A549 (cell line): Measurements from ENCODE around the gene TMEM164. TPM values are rescaled to one million over a fixed set of nuclear protein-coding genes. Genes with fewer than 3 reads are reported as not detected.
A peak's percentile ranks its signal among the peaks of the same experiment; 100 is the strongest.

ENCODE experiments used
- ATAC-seq, 2 experiments: fragments of 200-7000 bp in 1 of 2; fragments of >200 bp in 1 of 2; cut with Nextera tagmentation in 1 of 2; cut with Tn5 transposase in 1 of 2; 3 replicates each; pipeline versions ENCODE4 v1.8.0 to v1.9.1; 2018 to 2020; ENCODE audit warnings: mild to moderate bottlenecking in 1 of 2, moderate library complexity in 1 of 2
- CTCF ChIA-PET: fragments of 300-600 bp; sonication (Branson Sonifier 250); formaldehyde crosslinking; extraction: SDS; loops from one replicate; lab custom pipeline; 2021; ENCODE audit warnings: antibody characterized with exemption, inconsistent platforms; lab: Yijun Ruan, JAX
- POLR2A ChIA-PET: fragments of 350-600 bp; formaldehyde crosslinking; extraction: SDS; loops from one replicate; lab custom pipeline; 2021; ENCODE audit warnings: antibody characterized with exemption, inconsistent platforms; lab: Yijun Ruan, JAX
- DNase-seq, 2 experiments: peaks; one replicate each; pipeline versions ENCODE4 v3.0.0 to v3.0.0-alpha.2; 2011 to 2016; ENCODE audit warnings: low read depth in 1 of 2, low spot score in 1 of 2
- FAIRE-seq: peaks from 2 replicates; lab custom pipeline; 2011; peaks lifted over from hg19 to GRCh38; lab: Jason Lieb, UNC
- H3K27ac ChIP-seq, 2 experiments: fragments of >200 bp; sonication (Bioruptor Twin); formaldehyde crosslinking; 3 replicates each; pipeline ENCODE4 v1.5.1; 2016 to 2017
- H3K4me1 ChIP-seq: fragments of >200 bp; sonication (Bioruptor Twin); formaldehyde crosslinking; 3 replicates; pipeline ENCODE4 v1.6.1; 2016
- H3K4me2 ChIP-seq: fragments of >200 bp; sonication (Bioruptor Twin); formaldehyde crosslinking; 3 replicates; pipeline ENCODE4 v1.6.1; 2016
- H3K4me3 ChIP-seq: fragments of >200 bp; sonication (Bioruptor Twin); formaldehyde crosslinking; 3 replicates; pipeline ENCODE4 v1.5.1; 2016
- H3K9me3 ChIP-seq: fragments of >200 bp; sonication (Bioruptor Twin); formaldehyde crosslinking; 3 replicates; pipeline ENCODE4 v1.6.1; 2016
- BHLHE40 ChIP-seq: IDR thresholded peaks from 2 replicates; pipeline ENCODE4 v1.6.1; 2012; ENCODE audit warnings: low read depth, low read length, inconsistent platforms
- CBX8 ChIP-seq: fragments of 200-600 bp; sonication (generic); IDR thresholded peaks from 2 replicates; pipeline ENCODE4 v1.6.1; 2016
- CHD2 ChIP-seq: fragments of 150-350 bp; IDR thresholded peaks from 2 replicates; pipeline ENCODE4 v1.6.1; 2014; ENCODE audit warnings: low read length; ENCODE audit not compliant: partially characterized antibody
- CHD4 ChIP-seq: fragments of 200-600 bp; sonication (generic); IDR thresholded peaks from 2 replicates; pipeline ENCODE4 v1.6.1; 2016; ENCODE audit warnings: antibody characterized with exemption, mild to moderate bottlenecking, borderline replicate concordance
- CTCF ChIP-seq: fragments of >200 bp; sonication (Bioruptor Twin); formaldehyde crosslinking; IDR thresholded peaks from 3 replicates; pipeline ENCODE4 v1.5.1; 2016
- E2F6 ChIP-seq: IDR thresholded peaks from 2 replicates; pipeline ENCODE4 v1.6.1; 2012; ENCODE audit warnings: low read depth, borderline replicate concordance
- EP300 ChIP-seq, 2 experiments: fragments of >200 bp; sonication (Bioruptor Twin); formaldehyde crosslinking; IDR thresholded peaks; 2 replicates in 1 of 2; 3 replicates in 1 of 2; pipeline ENCODE4 v1.6.1; 2016 to 2017
- FOSL2 ChIP-seq, 2 experiments: fragments of 450-650 bp in 1 of 2; fragments of >200 bp in 1 of 2; sonication (Bioruptor Twin) in 1 of 2; formaldehyde crosslinking; IDR thresholded peaks; 2 replicates each; pipeline versions ENCODE4 v1.5.0 to v1.6.1; 2016 to 2020; ENCODE audit warnings: mild to moderate bottlenecking in 1 of 2, moderate library complexity in 1 of 2
- HMGXB4 ChIP-seq: fragments of 250-450 bp; sonication (Bioruptor Pico); IDR thresholded peaks from 2 replicates; pipeline ENCODE4 v1.5.0; 2021; ENCODE audit warnings: mild to moderate bottlenecking, moderate library complexity, borderline replicate concordance
- HOXA7 ChIP-seq: fragments of 250-450 bp; sonication (Bioruptor Pico); IDR thresholded peaks from 2 replicates; pipeline ENCODE4 v1.5.0; 2020; ENCODE audit warnings: mild to moderate bottlenecking, moderate library complexity
- HOXB5 ChIP-seq: fragments of 250-450 bp; sonication (Bioruptor Pico); IDR thresholded peaks from 2 replicates; pipeline ENCODE4 v1.5.0; 2020; ENCODE audit warnings: mild to moderate bottlenecking, moderate library complexity
- JUNB ChIP-seq: fragments of >200 bp; sonication (Bioruptor Twin); formaldehyde crosslinking; IDR thresholded peaks from 2 replicates; pipeline ENCODE4 v1.6.1; 2016
- KDM1A ChIP-seq: fragments of 200-600 bp; sonication (generic); IDR thresholded peaks from 2 replicates; pipeline ENCODE4 v1.6.1; 2016; ENCODE audit warnings: low read depth, mild to moderate bottlenecking
- MAFK ChIP-seq: fragments of 450-650 bp; IDR thresholded peaks from 2 replicates; pipeline ENCODE4 v1.6.1; 2014; ENCODE audit not compliant: partially characterized antibody
- MAX ChIP-seq: IDR thresholded peaks from 2 replicates; pipeline ENCODE4 v1.6.1; 2012
- NPAS2 ChIP-seq: fragments of 250-450 bp; sonication (Bioruptor Pico); IDR thresholded peaks from 2 replicates; pipeline ENCODE4 v1.8.0; 2022; ENCODE audit warnings: mild to moderate bottlenecking, moderate library complexity, borderline replicate concordance
- NR3C1 ChIP-seq: fragments of >200 bp; sonication (Bioruptor Twin); formaldehyde crosslinking; IDR thresholded peaks from 3 replicates; pipeline ENCODE4 v1.6.1; 2017
- RCOR1 ChIP-seq: fragments of 150-350 bp; IDR thresholded peaks from 2 replicates; pipeline ENCODE4 v1.6.1; 2014; ENCODE audit warnings: antibody characterized with exemption, low read length, low read depth
- RFX5 ChIP-seq: fragments of 450-650 bp; IDR thresholded peaks from 2 replicates; pipeline ENCODE4 v1.7.1; 2014; ENCODE audit warnings: antibody characterized with exemption, mild to moderate bottlenecking, moderate library complexity
- RNF2 ChIP-seq: fragments of 200-600 bp; sonication (generic); IDR thresholded peaks from 2 replicates; pipeline ENCODE4 v1.6.1; 2016; ENCODE audit warnings: low read depth, mild to moderate bottlenecking, antibody characterized with exemption, moderate library complexity, borderline replicate concordance
- SMC3 ChIP-seq: fragments of >200 bp; sonication (Bioruptor Twin); formaldehyde crosslinking; IDR thresholded peaks from 3 replicates; pipeline ENCODE4 v1.6.1; 2018; ENCODE audit warnings: inconsistent platforms
- SREBF2 ChIP-seq: fragments of 450-650 bp; IDR thresholded peaks from 2 replicates; pipeline ENCODE4 v1.6.1; 2014; ENCODE audit warnings: mild to moderate bottlenecking, moderate library complexity
- TFCP2L1 ChIP-seq: fragments of 250-450 bp; sonication (Bioruptor Pico); IDR thresholded peaks from 2 replicates; pipeline ENCODE4 v1.5.0; 2021; ENCODE audit warnings: mild to moderate bottlenecking
- USF2 ChIP-seq: fragments of 450-650 bp; IDR thresholded peaks from 2 replicates; pipeline ENCODE4 v1.6.1; 2014; ENCODE audit warnings: antibody characterized with exemption
- ZSCAN20 ChIP-seq: fragments of 250-450 bp; sonication (Bioruptor Pico); IDR thresholded peaks from 2 replicates; pipeline ENCODE4 v1.8.0; 2022; ENCODE audit warnings: mild to moderate bottlenecking, moderate library complexity
- WGBS: methylation state at CpG from one replicate; pipeline ENCODE4 v1.1.6; 2017; ENCODE audit errors: missing lambda C conversion rate; 5-methylcytosine and 5-hydroxymethylcytosine counted together
- polyA plus RNA-seq, 4 experiments: library from polyadenylated mRNA; depleted of rRNA in 3 of 4; stranded (reverse); fragments of >200 nt; fragmentation: RNase III in 1 of 4; extraction: RNeasy Plus Mini Kit Qiagen cat#74134 plus additional on column Dnase treatment in 1 of 4; gene quantifications; 2 replicates in 3 of 4; 3 replicates in 1 of 4; pipeline ENCODE4 v1.2.3, GENCODE V29; 2011 to 2017
- TF ChIP-seq, protein P1 (sequence below): fragments of 200-600 bp; sonication (generic); IDR thresholded peaks from 2 replicates; pipeline ENCODE4 v1.6.1; 2016; ENCODE audit warnings: antibody characterized with exemption, mild to moderate bottlenecking, moderate library complexity

TMEM164 gene
- polyA plus RNA-seq, 2 of the 4 experiments (the other 2 are of a cell fraction), result 32.0 to 43.7 TPM

GRCh38 chrX:110003167-110004156, 548 bp downstream of the TMEM164 start:
- peaks cover 47% of the 10 kb centered on the region for H3K4me1 ChIP-seq
- peak overlapping the region; percentile 84 for H3K4me3 ChIP-seq
- 7% methylated on average over 36 of the region's 46 CpGs for WGBS
- CTCF ChIA-PET, result interaction anchor here (1.4 to 2.1 kb wide), 3 partner anchors 9 to 143 kb away, joined by 3 to 6 read pairs (median 5); no protein-coding TSS in a partner anchor
- DNase-seq (peak in 1 of 2 experiments; percentile 12), FAIRE-seq (no peak), ATAC-seq (peak; percentile 27 to 65; a peak in 5 of 6 replicates)
- no peak for TF ChIP-seq EP300 (IDR thresholded peaks at IDR 0.05)
- TF ChIP-seq JUNB, result no peak
- no peak for TF ChIP-seq FOSL2 (IDR thresholded peaks at IDR 0.05)
- no peak for TF ChIP-seq FOSL2 (CRISPR knock-in tag; IDR thresholded peaks at IDR 0.05)
- no peak for TF ChIP-seq BHLHE40
- no peak for TF ChIP-seq SREBF2
- no peak for TF ChIP-seq CTCF
- no peak for TF ChIP-seq RFX5
- no peak for TF ChIP-seq HOXA7 (CRISPR knock-in tag)
- TF ChIP-seq SMC3, result no peak
- TF ChIP-seq HMGXB4 (CRISPR knock-in tag), result no peak
- TF ChIP-seq NR3C1, result no peak
- TF ChIP-seq HOXB5 (CRISPR knock-in tag), result no peak
- no peak for TF ChIP-seq NPAS2 (CRISPR knock-in tag)
- no peak for TF ChIP-seq MAFK
- no peak for TF ChIP-seq MAX
- peak overlapping the region; percentile 94 for H3K4me2 ChIP-seq
- POLR2A ChIA-PET, result interaction anchor here (0.8 to 2.1 kb wide), 2 partner anchors 23 to 84 kb away, joined by 3 to 32 read pairs; no protein-coding TSS in a partner anchor
- H3K27ac ChIP-seq, result peak overlapping the region; percentile 100
- no peaks in the 10 kb centered on the region for H3K9me3 ChIP-seq

DNA sequence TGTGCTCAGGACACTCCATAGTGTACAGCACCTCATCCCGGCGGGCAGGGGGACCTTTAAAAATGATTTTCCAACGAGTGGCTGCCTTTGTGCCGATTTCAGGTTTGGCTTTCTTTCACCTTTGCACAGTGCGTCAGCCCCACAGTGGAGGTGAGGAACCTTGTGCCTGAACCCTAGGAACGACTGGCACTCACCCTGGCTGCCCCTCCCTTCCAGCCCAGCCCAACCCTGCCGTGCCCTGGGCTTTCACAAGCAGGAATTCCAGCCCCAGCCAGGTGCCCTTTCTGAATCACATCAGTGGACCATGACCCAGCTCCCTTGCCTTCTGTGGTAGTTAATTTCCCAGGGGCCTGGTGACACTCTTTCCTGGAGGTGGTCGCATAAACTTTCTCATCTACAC, 1.3 kb downstream of the TMEM164 start:
- TF ChIP-seq CHD2 (no peak), TFCP2L1 (no peak), USF2 (no peak), RCOR1 (no peak), NR3C1 (no peak), BHLHE40 (no peak), RNF2 (no peak), CHD4 (no peak), KDM1A (no peak), HOXB5 (CRISPR knock-in tag) (no peak), ZSCAN20 (CRISPR knock-in tag) (no peak), E2F6 (no peak), CBX8 (no peak)
- TF ChIP-seq, protein P1, sequence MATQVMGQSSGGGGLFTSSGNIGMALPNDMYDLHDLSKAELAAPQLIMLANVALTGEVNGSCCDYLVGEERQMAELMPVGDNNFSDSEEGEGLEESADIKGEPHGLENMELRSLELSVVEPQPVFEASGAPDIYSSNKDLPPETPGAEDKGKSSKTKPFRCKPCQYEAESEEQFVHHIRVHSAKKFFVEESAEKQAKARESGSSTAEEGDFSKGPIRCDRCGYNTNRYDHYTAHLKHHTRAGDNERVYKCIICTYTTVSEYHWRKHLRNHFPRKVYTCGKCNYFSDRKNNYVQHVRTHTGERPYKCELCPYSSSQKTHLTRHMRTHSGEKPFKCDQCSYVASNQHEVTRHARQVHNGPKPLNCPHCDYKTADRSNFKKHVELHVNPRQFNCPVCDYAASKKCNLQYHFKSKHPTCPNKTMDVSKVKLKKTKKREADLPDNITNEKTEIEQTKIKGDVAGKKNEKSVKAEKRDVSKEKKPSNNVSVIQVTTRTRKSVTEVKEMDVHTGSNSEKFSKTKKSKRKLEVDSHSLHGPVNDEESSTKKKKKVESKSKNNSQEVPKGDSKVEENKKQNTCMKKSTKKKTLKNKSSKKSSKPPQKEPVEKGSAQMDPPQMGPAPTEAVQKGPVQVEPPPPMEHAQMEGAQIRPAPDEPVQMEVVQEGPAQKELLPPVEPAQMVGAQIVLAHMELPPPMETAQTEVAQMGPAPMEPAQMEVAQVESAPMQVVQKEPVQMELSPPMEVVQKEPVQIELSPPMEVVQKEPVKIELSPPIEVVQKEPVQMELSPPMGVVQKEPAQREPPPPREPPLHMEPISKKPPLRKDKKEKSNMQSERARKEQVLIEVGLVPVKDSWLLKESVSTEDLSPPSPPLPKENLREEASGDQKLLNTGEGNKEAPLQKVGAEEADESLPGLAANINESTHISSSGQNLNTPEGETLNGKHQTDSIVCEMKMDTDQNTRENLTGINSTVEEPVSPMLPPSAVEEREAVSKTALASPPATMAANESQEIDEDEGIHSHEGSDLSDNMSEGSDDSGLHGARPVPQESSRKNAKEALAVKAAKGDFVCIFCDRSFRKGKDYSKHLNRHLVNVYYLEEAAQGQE, result no peak
- no peak for ATAC-seq
- POLR2A ChIA-PET, result interaction anchor here (0.8 to 1.2 kb wide), 2 partner anchors 22 to 83 kb away, joined by 3 read pairs; no protein-coding TSS in a partner anchor
- peak overlapping the region; percentile 94 for H3K4me2 ChIP-seq
- no peak for FAIRE-seq
- DNase-seq, result peak in 1 of 2 experiments; percentile 13
- peak overlapping the region; percentile 100; a peak in 5 of 6 replicates for H3K27ac ChIP-seq
- WGBS, result 17% methylated on average over 3 of the region's 8 CpGs
- H3K4me3 ChIP-seq, result peak overlapping the region; percentile 84
- H3K4me1 ChIP-seq, result peaks cover 47% of the 10 kb centered on the region
- CTCF ChIA-PET, result no interaction called here
- no peaks in the 10 kb centered on the region for H3K9me3 ChIP-seq
